ENCODE measurements around the gene ZNF277.

DNA sequence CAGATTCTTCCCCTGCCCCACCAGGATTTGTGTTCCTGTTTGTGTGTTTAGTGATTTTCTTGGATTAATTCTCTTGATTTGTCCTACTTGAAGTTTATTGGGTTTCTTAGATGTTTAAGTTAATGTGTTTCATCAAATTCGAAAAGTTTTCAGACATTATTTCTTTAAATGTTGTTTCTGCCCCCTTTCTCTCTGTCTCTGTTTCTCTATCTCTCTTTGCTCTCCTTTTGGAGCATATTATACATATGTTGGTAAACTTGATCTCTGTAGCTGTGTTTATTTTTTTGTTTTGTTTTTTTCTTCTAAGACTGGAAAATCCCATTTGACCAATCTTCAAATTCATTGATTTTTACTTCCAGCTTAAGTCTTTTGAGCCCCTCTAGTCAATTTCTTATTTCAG is 115.6 kb downstream of the ZNF277 start:
- TF ChIP-seq, protein P1, sequence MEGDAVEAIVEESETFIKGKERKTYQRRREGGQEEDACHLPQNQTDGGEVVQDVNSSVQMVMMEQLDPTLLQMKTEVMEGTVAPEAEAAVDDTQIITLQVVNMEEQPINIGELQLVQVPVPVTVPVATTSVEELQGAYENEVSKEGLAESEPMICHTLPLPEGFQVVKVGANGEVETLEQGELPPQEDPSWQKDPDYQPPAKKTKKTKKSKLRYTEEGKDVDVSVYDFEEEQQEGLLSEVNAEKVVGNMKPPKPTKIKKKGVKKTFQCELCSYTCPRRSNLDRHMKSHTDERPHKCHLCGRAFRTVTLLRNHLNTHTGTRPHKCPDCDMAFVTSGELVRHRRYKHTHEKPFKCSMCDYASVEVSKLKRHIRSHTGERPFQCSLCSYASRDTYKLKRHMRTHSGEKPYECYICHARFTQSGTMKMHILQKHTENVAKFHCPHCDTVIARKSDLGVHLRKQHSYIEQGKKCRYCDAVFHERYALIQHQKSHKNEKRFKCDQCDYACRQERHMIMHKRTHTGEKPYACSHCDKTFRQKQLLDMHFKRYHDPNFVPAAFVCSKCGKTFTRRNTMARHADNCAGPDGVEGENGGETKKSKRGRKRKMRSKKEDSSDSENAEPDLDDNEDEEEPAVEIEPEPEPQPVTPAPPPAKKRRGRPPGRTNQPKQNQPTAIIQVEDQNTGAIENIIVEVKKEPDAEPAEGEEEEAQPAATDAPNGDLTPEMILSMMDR (IDR thresholded peaks at IDR 0.05) = no peak
- TF ChIP-seq POLR2A (IDR thresholded peaks at IDR 0.05) (no peak), EP300 (IDR thresholded peaks at IDR 0.05; ENCODE audit: low read depth) (no peak)

All from transverse colon (tissue), 3 donors.